GM23338 (cell line): Measurements from ENCODE around the gene MAGEC2. TPM values are rescaled to one million over a fixed set of nuclear protein-coding genes. Genes with fewer than 3 reads are reported as not detected.

ENCODE experiments used
- ATAC-seq: fragments of 200-7000 bp; cut with Tn5 transposase; 3 replicates; pipeline ENCODE4 v1.9.1; 2020
- DNase-seq: peaks from one replicate; pipeline ENCODE4 v3.0.0-alpha.2; 2015; ENCODE audit warnings: low spot score
- H2AFZ ChIP-seq: fragments of 200-600 bp; sonication (generic); 2 replicates; pipeline ENCODE4 v1.8.0; 2016; ENCODE audit warnings: antibody characterized with exemption, mild to moderate bottlenecking, moderate library complexity
- H3F3A ChIP-seq: fragments of 200-600 bp; sonication (generic); replicated peaks from 2 replicates; pipeline ENCODE4 v1.8.0; 2017; ENCODE audit warnings: antibody characterized with exemption, mixed run types, low read depth
- H3K27ac ChIP-seq: fragments of 200-600 bp; sonication (generic); 2 replicates; pipeline ENCODE4 v1.6.1; 2016; ENCODE audit warnings: low read depth
- H3K27me3 ChIP-seq: fragments of 200-600 bp; sonication (generic); 2 replicates; pipeline ENCODE4 v1.8.0; 2016; ENCODE audit warnings: mild to moderate bottlenecking, mixed run types, moderate library complexity; ENCODE audit not compliant: insufficient read depth
- H3K36me3 ChIP-seq: fragments of 200-600 bp; sonication (generic); 2 replicates; pipeline ENCODE4 v1.8.0; 2016; ENCODE audit warnings: mild to moderate bottlenecking; ENCODE audit not compliant: insufficient read depth
- H3K4me1 ChIP-seq: fragments of 200-600 bp; sonication (generic); 2 replicates; pipeline ENCODE4 v1.8.0; 2016; ENCODE audit warnings: mild to moderate bottlenecking, moderate library complexity; ENCODE audit not compliant: insufficient read depth
- H3K4me2 ChIP-seq: fragments of 200-600 bp; sonication (generic); 2 replicates; pipeline ENCODE4 v1.7.1; 2017; ENCODE audit warnings: mixed run types
- H3K4me3 ChIP-seq: fragments of 200-600 bp; sonication (generic); 2 replicates; pipeline ENCODE4 v1.6.1; 2016; ENCODE audit warnings: mixed run types
- H3K79me2 ChIP-seq: fragments of 200-600 bp; sonication (generic); replicated peaks from 2 replicates; pipeline ENCODE4 v1.8.0; 2017; ENCODE audit warnings: mild to moderate bottlenecking; ENCODE audit not compliant: insufficient read depth
- H3K9me2 ChIP-seq: fragments of 200-600 bp; sonication (generic); 2 replicates; pipeline ENCODE4 v1.8.0; 2017; ENCODE audit not compliant: insufficient read depth
- H4K20me1 ChIP-seq: fragments of 200-600 bp; sonication (generic); replicated peaks from 2 replicates; pipeline ENCODE4 v1.8.0; 2017; ENCODE audit warnings: mild to moderate bottlenecking; ENCODE audit not compliant: insufficient read depth
- H3K27ac Mint-ChIP-seq: 2 replicates; pipeline ENCODE4 v1.8.0; 2020; ENCODE audit warnings: inconsistent platforms, mild to moderate bottlenecking, moderate library complexity, mixed read lengths
- H3K27me3 Mint-ChIP-seq: 3 replicates; pipeline ENCODE4 v1.8.0; 2022; ENCODE audit warnings: low read depth, mild to moderate bottlenecking, moderate library complexity, mixed read lengths, inconsistent platforms; ENCODE audit not compliant: insufficient read depth, poor library complexity
- H3K36me3 Mint-ChIP-seq: 3 replicates; pipeline ENCODE4 v1.8.0; 2021; ENCODE audit warnings: low read depth, mild to moderate bottlenecking, inconsistent platforms, moderate library complexity, mixed read lengths
- H3K4me1 Mint-ChIP-seq: 3 replicates; pipeline ENCODE4 v1.8.0; 2020; ENCODE audit warnings: mild to moderate bottlenecking, inconsistent platforms, mixed read lengths
- H3K4me3 Mint-ChIP-seq: 3 replicates; pipeline ENCODE4 v1.8.0; 2021; ENCODE audit warnings: moderate library complexity, mild to moderate bottlenecking, inconsistent platforms, mixed read lengths
- H3K9me3 Mint-ChIP-seq: 3 replicates; pipeline ENCODE4 v1.8.0; 2020; ENCODE audit warnings: moderate library complexity, mild to moderate bottlenecking, inconsistent platforms, mixed read lengths
- CREB1 ChIP-seq: fragments of 250-450 bp; sonication (Bioruptor Pico); IDR thresholded peaks from 2 replicates; pipeline ENCODE4 v1.5.0; 2020; ENCODE audit warnings: low read depth, mild to moderate bottlenecking, moderate library complexity
- EZH2 ChIP-seq: fragments of 200-600 bp; sonication (generic); IDR thresholded peaks from one replicate; pipeline ENCODE4 v1.8.0; 2017; ENCODE audit warnings: antibody characterized with exemption, mild to moderate bottlenecking, low read depth; ENCODE audit not compliant: unreplicated experiment
- EZH2phosphoT487 ChIP-seq: fragments of 200-600 bp; sonication (generic); IDR thresholded peaks from one replicate; pipeline ENCODE4 v1.8.1; 2018; ENCODE audit warnings: antibody characterized with exemption; ENCODE audit not compliant: unreplicated experiment
- JUNB ChIP-seq: IDR thresholded peaks from one replicate; pipeline ENCODE4 v1.6.1; 2016; ENCODE audit warnings: antibody characterized with exemption; ENCODE audit not compliant: unreplicated experiment
- NANOG ChIP-seq: IDR thresholded peaks from 2 replicates; pipeline ENCODE4 v1.6.1; 2016; ENCODE audit warnings: antibody characterized with exemption, borderline replicate concordance
- POLR2AphosphoS5 ChIP-seq: IDR thresholded peaks from 2 replicates; pipeline ENCODE4 v1.6.1; 2016; ENCODE audit warnings: antibody characterized with exemption, low read depth
- REST ChIP-seq: IDR thresholded peaks from one replicate; pipeline ENCODE4 v1.6.1; 2018; ENCODE audit warnings: antibody characterized with exemption; ENCODE audit not compliant: unreplicated experiment
- STAT1 ChIP-seq: IDR thresholded peaks from one replicate; pipeline ENCODE4 v1.6.1; 2016; ENCODE audit warnings: antibody characterized with exemption; ENCODE audit not compliant: unreplicated experiment
- ZNF114 ChIP-seq: fragments of 250-450 bp; sonication (Bioruptor Pico); IDR thresholded peaks from 2 replicates; pipeline ENCODE4 v1.5.0; 2020; ENCODE audit warnings: mild to moderate bottlenecking, moderate library complexity
- ZNF331 ChIP-seq: fragments of 250-450 bp; sonication (Bioruptor Pico); IDR thresholded peaks from 2 replicates; pipeline ENCODE4 v1.5.0; 2020; ENCODE audit warnings: low read depth, mild to moderate bottlenecking, moderate library complexity
- polyA plus RNA-seq: library from polyadenylated mRNA; unstranded; fragments of >200 nt; fragmentation: Nextera tagmentation; extraction: Ambion mirVana; gene quantifications from 2 replicates; pipeline ENCODE4 v1.2.1, GENCODE V29; 2016
- total RNA-seq: library from RNA; depleted of rRNA; stranded (reverse); fragments of >200 nt; shearing (Covaris generic); gene quantifications from 2 replicates; pipeline ENCODE4 v1.2.3, GENCODE V29; 2014
- TF ChIP-seq, protein P1 (sequence below), 2 experiments: fragments of 200-600 bp in 1 of 2; sonication (generic) in 1 of 2; conservative IDR thresholded peaks; 2 replicates each; pipeline versions ENCODE4 v1.5.1 to v1.6.1; 2016 to 2017; ENCODE audit warnings: antibody characterized with exemption in 2 of 2, low read depth in 2 of 2, mild to moderate bottlenecking in 2 of 2, moderate library complexity in 1 of 2
- TF ChIP-seq, protein P2 (sequence below): IDR thresholded peaks from 2 replicates; pipeline ENCODE4 v1.6.1; 2016; ENCODE audit warnings: antibody characterized with exemption
- TF ChIP-seq, protein P3 (sequence below): fragments of 250-450 bp; sonication (Bioruptor Pico); IDR thresholded peaks from 2 replicates; pipeline ENCODE4 v1.5.0; 2020; ENCODE audit warnings: mild to moderate bottlenecking, moderate library complexity

MAGEC2 gene
- total and polyA plus RNA-seq, 2 experiments from 2014 or later: not detected

GRCh38 chrX:142251680-142252079, 46.6 kb upstream of the MAGEC2 start:
- no peak overlapping the region for H3K27ac ChIP-seq
- TF ChIP-seq POLR2AphosphoS5: no peak
- TF ChIP-seq EZH2phosphoT487: no peak
- TF ChIP-seq NANOG: no peak
- no peak for TF ChIP-seq JUNB
- TF ChIP-seq, protein P1, sequence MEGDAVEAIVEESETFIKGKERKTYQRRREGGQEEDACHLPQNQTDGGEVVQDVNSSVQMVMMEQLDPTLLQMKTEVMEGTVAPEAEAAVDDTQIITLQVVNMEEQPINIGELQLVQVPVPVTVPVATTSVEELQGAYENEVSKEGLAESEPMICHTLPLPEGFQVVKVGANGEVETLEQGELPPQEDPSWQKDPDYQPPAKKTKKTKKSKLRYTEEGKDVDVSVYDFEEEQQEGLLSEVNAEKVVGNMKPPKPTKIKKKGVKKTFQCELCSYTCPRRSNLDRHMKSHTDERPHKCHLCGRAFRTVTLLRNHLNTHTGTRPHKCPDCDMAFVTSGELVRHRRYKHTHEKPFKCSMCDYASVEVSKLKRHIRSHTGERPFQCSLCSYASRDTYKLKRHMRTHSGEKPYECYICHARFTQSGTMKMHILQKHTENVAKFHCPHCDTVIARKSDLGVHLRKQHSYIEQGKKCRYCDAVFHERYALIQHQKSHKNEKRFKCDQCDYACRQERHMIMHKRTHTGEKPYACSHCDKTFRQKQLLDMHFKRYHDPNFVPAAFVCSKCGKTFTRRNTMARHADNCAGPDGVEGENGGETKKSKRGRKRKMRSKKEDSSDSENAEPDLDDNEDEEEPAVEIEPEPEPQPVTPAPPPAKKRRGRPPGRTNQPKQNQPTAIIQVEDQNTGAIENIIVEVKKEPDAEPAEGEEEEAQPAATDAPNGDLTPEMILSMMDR (conservative IDR thresholded peaks at IDR 0.05; ENCODE audit: low read depth in 2 of 2): no peak
- no peak for TF ChIP-seq REST
- TF ChIP-seq ZNF114 (CRISPR knock-in tag): no peak
- TF ChIP-seq STAT1: no peak
- no peak for TF ChIP-seq EZH2
- TF ChIP-seq, protein P2, sequence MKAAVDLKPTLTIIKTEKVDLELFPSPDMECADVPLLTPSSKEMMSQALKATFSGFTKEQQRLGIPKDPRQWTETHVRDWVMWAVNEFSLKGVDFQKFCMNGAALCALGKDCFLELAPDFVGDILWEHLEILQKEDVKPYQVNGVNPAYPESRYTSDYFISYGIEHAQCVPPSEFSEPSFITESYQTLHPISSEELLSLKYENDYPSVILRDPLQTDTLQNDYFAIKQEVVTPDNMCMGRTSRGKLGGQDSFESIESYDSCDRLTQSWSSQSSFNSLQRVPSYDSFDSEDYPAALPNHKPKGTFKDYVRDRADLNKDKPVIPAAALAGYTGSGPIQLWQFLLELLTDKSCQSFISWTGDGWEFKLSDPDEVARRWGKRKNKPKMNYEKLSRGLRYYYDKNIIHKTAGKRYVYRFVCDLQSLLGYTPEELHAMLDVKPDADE: no peak
- no peak for TF ChIP-seq ZNF331 (CRISPR knock-in tag)
- TF ChIP-seq, protein P3, sequence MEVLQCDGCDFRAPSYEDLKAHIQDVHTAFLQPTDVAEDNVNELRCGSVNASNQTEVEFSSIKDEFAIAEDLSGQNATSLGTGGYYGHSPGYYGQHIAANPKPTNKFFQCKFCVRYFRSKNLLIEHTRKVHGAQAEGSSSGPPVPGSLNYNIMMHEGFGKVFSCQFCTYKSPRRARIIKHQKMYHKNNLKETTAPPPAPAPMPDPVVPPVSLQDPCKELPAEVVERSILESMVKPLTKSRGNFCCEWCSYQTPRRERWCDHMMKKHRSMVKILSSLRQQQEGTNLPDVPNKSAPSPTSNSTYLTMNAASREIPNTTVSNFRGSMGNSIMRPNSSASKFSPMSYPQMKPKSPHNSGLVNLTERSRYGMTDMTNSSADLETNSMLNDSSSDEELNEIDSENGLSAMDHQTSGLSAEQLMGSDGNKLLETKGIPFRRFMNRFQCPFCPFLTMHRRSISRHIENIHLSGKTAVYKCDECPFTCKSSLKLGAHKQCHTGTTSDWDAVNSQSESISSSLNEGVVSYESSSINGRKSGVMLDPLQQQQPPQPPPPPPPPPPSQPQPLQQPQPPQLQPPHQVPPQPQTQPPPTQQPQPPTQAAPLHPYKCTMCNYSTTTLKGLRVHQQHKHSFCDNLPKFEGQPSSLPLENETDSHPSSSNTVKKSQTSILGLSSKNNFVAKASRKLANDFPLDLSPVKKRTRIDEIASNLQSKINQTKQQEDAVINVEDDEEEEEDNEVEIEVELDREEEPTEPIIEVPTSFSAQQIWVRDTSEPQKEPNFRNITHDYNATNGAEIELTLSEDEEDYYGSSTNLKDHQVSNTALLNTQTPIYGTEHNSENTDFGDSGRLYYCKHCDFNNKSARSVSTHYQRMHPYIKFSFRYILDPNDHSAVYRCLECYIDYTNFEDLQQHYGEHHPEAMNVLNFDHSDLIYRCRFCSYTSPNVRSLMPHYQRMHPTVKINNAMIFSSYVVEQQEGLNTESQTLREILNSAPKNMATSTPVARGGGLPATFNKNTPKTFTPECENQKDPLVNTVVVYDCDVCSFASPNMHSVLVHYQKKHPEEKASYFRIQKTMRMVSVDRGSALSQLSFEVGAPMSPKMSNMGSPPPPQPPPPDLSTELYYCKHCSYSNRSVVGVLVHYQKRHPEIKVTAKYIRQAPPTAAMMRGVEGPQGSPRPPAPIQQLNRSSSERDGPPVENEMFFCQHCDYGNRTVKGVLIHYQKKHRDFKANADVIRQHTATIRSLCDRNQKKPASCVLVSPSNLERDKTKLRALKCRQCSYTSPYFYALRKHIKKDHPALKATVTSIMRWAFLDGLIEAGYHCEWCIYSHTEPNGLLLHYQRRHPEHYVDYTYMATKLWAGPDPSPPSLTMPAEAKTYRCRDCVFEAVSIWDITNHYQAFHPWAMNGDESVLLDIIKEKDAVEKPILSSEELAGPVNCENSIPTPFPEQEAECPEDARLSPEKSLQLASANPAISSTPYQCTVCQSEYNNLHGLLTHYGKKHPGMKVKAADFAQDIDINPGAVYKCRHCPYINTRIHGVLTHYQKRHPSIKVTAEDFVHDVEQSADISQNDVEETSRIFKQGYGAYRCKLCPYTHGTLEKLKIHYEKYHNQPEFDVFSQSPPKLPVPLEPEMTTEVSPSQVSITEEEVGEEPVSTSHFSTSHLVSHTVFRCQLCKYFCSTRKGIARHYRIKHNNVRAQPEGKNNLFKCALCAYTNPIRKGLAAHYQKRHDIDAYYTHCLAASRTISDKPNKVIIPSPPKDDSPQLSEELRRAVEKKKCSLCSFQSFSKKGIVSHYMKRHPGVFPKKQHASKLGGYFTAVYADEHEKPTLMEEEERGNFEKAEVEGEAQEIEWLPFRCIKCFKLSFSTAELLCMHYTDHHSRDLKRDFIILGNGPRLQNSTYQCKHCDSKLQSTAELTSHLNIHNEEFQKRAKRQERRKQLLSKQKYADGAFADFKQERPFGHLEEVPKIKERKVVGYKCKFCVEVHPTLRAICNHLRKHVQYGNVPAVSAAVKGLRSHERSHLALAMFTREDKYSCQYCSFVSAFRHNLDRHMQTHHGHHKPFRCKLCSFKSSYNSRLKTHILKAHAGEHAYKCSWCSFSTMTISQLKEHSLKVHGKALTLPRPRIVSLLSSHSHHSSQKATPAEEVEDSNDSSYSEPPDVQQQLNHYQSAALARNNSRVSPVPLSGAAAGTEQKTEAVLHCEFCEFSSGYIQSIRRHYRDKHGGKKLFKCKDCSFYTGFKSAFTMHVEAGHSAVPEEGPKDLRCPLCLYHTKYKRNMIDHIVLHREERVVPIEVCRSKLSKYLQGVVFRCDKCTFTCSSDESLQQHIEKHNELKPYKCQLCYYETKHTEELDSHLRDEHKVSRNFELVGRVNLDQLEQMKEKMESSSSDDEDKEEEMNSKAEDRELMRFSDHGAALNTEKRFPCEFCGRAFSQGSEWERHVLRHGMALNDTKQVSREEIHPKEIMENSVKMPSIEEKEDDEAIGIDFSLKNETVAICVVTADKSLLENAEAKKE (CRISPR knock-in tag): no peak
- no peak for TF ChIP-seq CREB1
- no peaks in the 10 kb centered on the region for H3K4me1 Mint-ChIP-seq
- ATAC-seq (no peak), DNase-seq (no peak)
- no peak overlapping the region for H3K4me3 Mint-ChIP-seq
- H3K36me3 ChIP-seq: no peaks in the 10 kb centered on the region
- no peak overlapping the region for H3K4me2 ChIP-seq
- no peaks in the 10 kb centered on the region for H3F3A ChIP-seq
- no peak overlapping the region for H3K4me3 ChIP-seq
- H2AFZ ChIP-seq: no peak overlapping the region
- H3K27me3 Mint-ChIP-seq: no peaks in the 10 kb centered on the region
- no peaks in the 10 kb centered on the region for H3K36me3 Mint-ChIP-seq
- H4K20me1 ChIP-seq: no peaks in the 10 kb centered on the region
- H3K27ac Mint-ChIP-seq: no peak overlapping the region
- H3K79me2 ChIP-seq: no peaks in the 10 kb centered on the region
- peaks cover 4% of the 10 kb centered on the region; the same call in 2 of the 3 replicates for H3K9me3 Mint-ChIP-seq
- no peaks in the 10 kb centered on the region for H3K27me3 ChIP-seq
- H3K4me1 ChIP-seq: no peaks in the 10 kb centered on the region
- no peaks in the 10 kb centered on the region for H3K9me2 ChIP-seq
